Sigmoid colon (tissue), 4 donors: ENCODE results near the gene SELE.

Experiments used
- CTCF ChIP-seq, 4 experiments: fragments of 450-650 bp in 3 of 4; fragments of 200-600 bp in 1 of 4; IDR thresholded peaks; one replicate each; pipeline ENCODE4 v1.5.1; 2016 to 2019; ENCODE audit warnings: antibody characterized with exemption in 4 of 4, mild to moderate bottlenecking in 3 of 4, moderate library complexity in 2 of 4
- EP300 ChIP-seq, 4 donors: sonication (generic); formaldehyde crosslinking; IDR thresholded peaks; one replicate each; pipeline ENCODE4 v1.6.1; 2017; ENCODE audit warnings: antibody characterized with exemption in 4 of 4
- POLR2A ChIP-seq, 2 donors: fragments of 450-650 bp; IDR thresholded peaks; one replicate each; pipeline ENCODE4 v1.6.1; 2016; ENCODE audit warnings: antibody characterized with exemption in 2 of 2, mild to moderate bottlenecking in 2 of 2, moderate library complexity in 2 of 2
- POLR2AphosphoS5 ChIP-seq, 4 donors: sonication (generic); formaldehyde crosslinking; IDR thresholded peaks; one replicate each; pipeline ENCODE4 v1.6.1; 2017; ENCODE audit warnings: antibody characterized with exemption in 4 of 4

- no peak for TF ChIP-seq POLR2A (IDR thresholded peaks at IDR 0.05)
- TF ChIP-seq CTCF (IDR thresholded peaks at IDR 0.05), result no peak
- TF ChIP-seq EP300 (IDR thresholded peaks at IDR 0.05), result no peak
- TF ChIP-seq POLR2AphosphoS5 (IDR thresholded peaks at IDR 0.05), result no peak
Observed at GRCh38 chr1:169680377-169681019, 53.4 kb downstream of the SELE start.
